OCI-LY1 (cell line): ENCODE data around the gene MIOX.
"Not testable (repeated sequence)": the region's sequence is repeated elsewhere in the genome, so short reads cannot be mapped to it uniquely, and the experiment has no call there.

Experiments
- H2AFZ ChIP-seq: fragments of 200-600 bp; sonication (generic), shearing (Covaris generic); 2 replicates; pipeline ENCODE4 v1.6.0; 2014; ENCODE audit warnings: antibody characterized with exemption, mild to moderate bottlenecking, low read length
- H3F3A ChIP-seq: fragments of 200-600 bp; sonication (generic), shearing (Covaris generic); 2 replicates; pipeline ENCODE4 v1.6.0; 2014; ENCODE audit warnings: mild to moderate bottlenecking, antibody characterized with exemption, low read length, moderate library complexity; ENCODE audit not compliant: insufficient read depth
- H3K27ac ChIP-seq: fragments of 200-600 bp; sonication (generic); 2 replicates; pipeline ENCODE4 v1.5.1; 2014; ENCODE audit warnings: low read length, mixed run types, mild to moderate bottlenecking, low read depth; ENCODE audit not compliant: poor library complexity, severe bottlenecking
- H3K27me3 ChIP-seq: fragments of 200-600 bp; sonication (generic); 2 replicates; pipeline ENCODE4 v1.6.0; 2014; ENCODE audit warnings: antibody characterized with exemption, mild to moderate bottlenecking, low read length, moderate library complexity; ENCODE audit not compliant: insufficient read depth
- H3K36me3 ChIP-seq: fragments of 200-600 bp; sonication (generic); 2 replicates; pipeline ENCODE4 v1.6.1; 2014; ENCODE audit warnings: mild to moderate bottlenecking, antibody characterized with exemption, low read length, moderate library complexity, mixed read lengths; ENCODE audit not compliant: insufficient read depth
- H3K4me1 ChIP-seq: fragments of 200-600 bp; sonication (generic); 2 replicates; pipeline ENCODE4 v1.5.1; 2014; ENCODE audit warnings: mild to moderate bottlenecking, low read length, moderate library complexity; ENCODE audit not compliant: insufficient read depth, severe bottlenecking
- H3K4me2 ChIP-seq: fragments of 200-600 bp; sonication (generic), shearing (Covaris generic); 2 replicates; pipeline ENCODE4 v1.6.1; 2014; ENCODE audit warnings: low read length
- H3K4me3 ChIP-seq: fragments of 200-600 bp; sonication (generic); 2 replicates; pipeline ENCODE4 v1.5.1; 2014; ENCODE audit warnings: low read length, low read depth, mild to moderate bottlenecking, mixed read lengths; ENCODE audit not compliant: poor library complexity, severe bottlenecking
- H3K79me2 ChIP-seq: fragments of 200-600 bp; shearing (Covaris generic); 2 replicates; pipeline ENCODE4 v1.6.1; 2016; ENCODE audit warnings: mixed run types, low read length, mixed read lengths; ENCODE audit not compliant: insufficient read depth
- H3K9ac ChIP-seq: fragments of 200-600 bp; sonication (generic), shearing (Covaris generic); 2 replicates; pipeline ENCODE4 v1.6.1; 2014; ENCODE audit warnings: mild to moderate bottlenecking, low read length, mixed read lengths
- H3K9me2 ChIP-seq: fragments of 200-600 bp; sonication (generic), shearing (Covaris generic); 2 replicates; pipeline ENCODE4 v1.6.1; 2014; ENCODE audit warnings: low read depth, mild to moderate bottlenecking, low read length, mixed read lengths
- H3K9me3 ChIP-seq: fragments of 200-600 bp; shearing (Covaris generic); 2 replicates; pipeline ENCODE4 v1.6.1; 2014; ENCODE audit warnings: low read length, mixed read lengths
- H4K20me1 ChIP-seq: fragments of 200-600 bp; sonication (generic), shearing (Covaris generic); 2 replicates; pipeline ENCODE4 v1.6.0; 2016; ENCODE audit warnings: mild to moderate bottlenecking, low read length; ENCODE audit not compliant: insufficient read depth
- EZH2 ChIP-seq: fragments of 200-600 bp; sonication (generic), shearing (Covaris generic); IDR thresholded peaks from 2 replicates; pipeline ENCODE4 v1.8.0; 2017; ENCODE audit warnings: borderline replicate concordance, mixed run types, mild to moderate bottlenecking, antibody characterized with exemption, low read length, moderate library complexity, mixed read lengths
- TF ChIP-seq, protein P1 (sequence below): fragments of 200-600 bp; sonication (generic), shearing (Covaris generic); IDR thresholded peaks from 2 replicates; pipeline ENCODE4 v1.5.1; 2017; ENCODE audit warnings: mild to moderate bottlenecking, antibody characterized with exemption, low read length, moderate library complexity, mixed read lengths

MIOX gene

DNA sequence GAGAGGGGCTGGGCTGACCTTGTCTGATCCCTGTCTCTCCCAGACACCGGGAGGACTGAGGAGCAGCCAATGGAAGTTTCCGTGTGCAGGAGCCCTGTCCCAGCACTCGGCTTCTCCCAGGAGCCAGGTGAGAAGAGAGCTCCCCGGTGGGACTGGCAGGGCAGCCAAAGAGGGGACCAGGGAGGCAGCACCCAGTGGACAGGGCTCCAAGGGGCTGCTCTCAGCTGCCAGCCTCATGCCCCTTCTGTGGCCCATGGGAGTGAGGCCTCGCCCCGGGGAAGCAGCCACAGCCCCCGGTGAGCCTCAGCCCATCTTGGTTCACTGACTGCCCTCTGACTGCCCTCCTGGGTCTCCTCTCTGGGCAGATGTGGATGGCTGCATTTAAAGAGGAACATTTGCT lies 31.9 kb downstream of the MIOX start:
- Histone ChIP-seq H3K36me3 (peaks cover 83% of the 10 kb centered on the region), H4K20me1 (no peaks in the 10 kb centered on the region)
- TF ChIP-seq EZH2 = no peak
- TF ChIP-seq, protein P1, sequence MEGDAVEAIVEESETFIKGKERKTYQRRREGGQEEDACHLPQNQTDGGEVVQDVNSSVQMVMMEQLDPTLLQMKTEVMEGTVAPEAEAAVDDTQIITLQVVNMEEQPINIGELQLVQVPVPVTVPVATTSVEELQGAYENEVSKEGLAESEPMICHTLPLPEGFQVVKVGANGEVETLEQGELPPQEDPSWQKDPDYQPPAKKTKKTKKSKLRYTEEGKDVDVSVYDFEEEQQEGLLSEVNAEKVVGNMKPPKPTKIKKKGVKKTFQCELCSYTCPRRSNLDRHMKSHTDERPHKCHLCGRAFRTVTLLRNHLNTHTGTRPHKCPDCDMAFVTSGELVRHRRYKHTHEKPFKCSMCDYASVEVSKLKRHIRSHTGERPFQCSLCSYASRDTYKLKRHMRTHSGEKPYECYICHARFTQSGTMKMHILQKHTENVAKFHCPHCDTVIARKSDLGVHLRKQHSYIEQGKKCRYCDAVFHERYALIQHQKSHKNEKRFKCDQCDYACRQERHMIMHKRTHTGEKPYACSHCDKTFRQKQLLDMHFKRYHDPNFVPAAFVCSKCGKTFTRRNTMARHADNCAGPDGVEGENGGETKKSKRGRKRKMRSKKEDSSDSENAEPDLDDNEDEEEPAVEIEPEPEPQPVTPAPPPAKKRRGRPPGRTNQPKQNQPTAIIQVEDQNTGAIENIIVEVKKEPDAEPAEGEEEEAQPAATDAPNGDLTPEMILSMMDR = no peak

DNA sequence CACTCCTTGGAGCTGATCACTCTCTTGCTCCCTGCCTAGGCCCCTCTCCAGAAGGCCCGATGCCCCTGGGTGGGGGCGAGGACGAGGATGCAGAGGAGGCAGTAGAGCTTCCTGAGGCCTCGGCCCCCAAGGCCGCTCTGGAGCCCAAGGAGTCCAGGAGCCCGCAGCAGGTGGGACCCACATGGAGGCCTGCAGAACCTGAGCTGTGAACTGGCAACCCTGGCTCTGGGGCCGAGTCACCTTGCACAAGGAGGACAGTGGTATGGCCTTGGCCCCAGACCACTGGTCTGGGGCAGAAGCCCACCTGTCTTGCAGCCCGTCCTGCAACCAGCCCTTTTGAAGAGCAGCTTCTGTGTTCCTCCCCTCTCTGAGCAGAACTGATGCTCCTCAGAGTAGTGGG lies 32.5 kb downstream of the MIOX start:
- no peaks in the 10 kb centered on the region for H3K9me3 ChIP-seq

More for the DNA sequence above, 31.9 kb downstream of the MIOX start:
- Histone ChIP-seq H3K79me2 (peaks cover 15% of the 10 kb centered on the region), H3K9ac (no peak overlapping the region), H3K4me2 (no peak overlapping the region), H3K4me3 (no peak overlapping the region), H3K27me3 (no peaks in the 10 kb centered on the region), H2AFZ (no peak overlapping the region), H3K27ac (no peak overlapping the region), H3K9me3 (no peaks in the 10 kb centered on the region), H3K9me2 (no peaks in the 10 kb centered on the region), H3K4me1 (peaks cover 4% of the 10 kb centered on the region), H3F3A (no peaks in the 10 kb centered on the region)

DNA sequence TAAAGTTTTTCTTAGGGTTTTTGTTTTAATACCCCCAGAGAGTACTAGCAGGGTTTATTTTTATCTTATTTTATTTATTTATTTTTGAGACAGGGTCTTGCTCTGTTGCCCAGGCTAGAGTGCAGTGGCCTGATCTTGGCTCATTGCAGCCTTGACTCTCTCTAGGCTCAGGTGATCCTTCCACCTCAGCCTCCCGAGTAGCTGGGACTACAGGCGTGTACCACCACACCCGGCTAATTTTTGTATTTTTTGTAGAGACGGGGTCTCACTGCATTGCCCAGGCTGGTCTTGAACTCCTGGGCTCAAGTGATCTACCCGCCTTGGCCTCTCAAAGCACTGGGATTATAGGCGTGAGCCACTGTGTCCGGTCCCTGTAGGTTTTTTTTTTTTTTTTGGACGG lies 33.5 kb downstream of the MIOX start:
- H4K20me1 ChIP-seq, H3K9me2 ChIP-seq, H3K9me3 ChIP-seq, H3K79me2 ChIP-seq, H3K4me3 ChIP-seq, H3K27me3 ChIP-seq, H3K27ac ChIP-seq, H3F3A ChIP-seq, H3K4me2 ChIP-seq, H2AFZ ChIP-seq, H3K9ac ChIP-seq: not testable (repeated sequence)
- Histone ChIP-seq H3K4me1 (peaks cover 18% of the 10 kb centered on the region), H3K36me3 (peaks cover 85% of the 10 kb centered on the region)

More for the DNA sequence above, 32.5 kb downstream of the MIOX start:
- Histone ChIP-seq H3K4me1 (peaks cover 9% of the 10 kb centered on the region), H3K36me3 (peaks cover 87% of the 10 kb centered on the region), H3K9ac (no peak overlapping the region), H3K4me2 (no peak overlapping the region), H4K20me1 (no peaks in the 10 kb centered on the region), H3K9me2 (no peaks in the 10 kb centered on the region), H3K27me3 (no peaks in the 10 kb centered on the region), H3K4me3 (no peak overlapping the region), H3F3A (no peaks in the 10 kb centered on the region), H3K27ac (no peak overlapping the region), H3K79me2 (peaks cover 10% of the 10 kb centered on the region), H2AFZ (no peak overlapping the region)
- TF ChIP-seq, protein P1 = no peak
- no peak for TF ChIP-seq EZH2

DNA sequence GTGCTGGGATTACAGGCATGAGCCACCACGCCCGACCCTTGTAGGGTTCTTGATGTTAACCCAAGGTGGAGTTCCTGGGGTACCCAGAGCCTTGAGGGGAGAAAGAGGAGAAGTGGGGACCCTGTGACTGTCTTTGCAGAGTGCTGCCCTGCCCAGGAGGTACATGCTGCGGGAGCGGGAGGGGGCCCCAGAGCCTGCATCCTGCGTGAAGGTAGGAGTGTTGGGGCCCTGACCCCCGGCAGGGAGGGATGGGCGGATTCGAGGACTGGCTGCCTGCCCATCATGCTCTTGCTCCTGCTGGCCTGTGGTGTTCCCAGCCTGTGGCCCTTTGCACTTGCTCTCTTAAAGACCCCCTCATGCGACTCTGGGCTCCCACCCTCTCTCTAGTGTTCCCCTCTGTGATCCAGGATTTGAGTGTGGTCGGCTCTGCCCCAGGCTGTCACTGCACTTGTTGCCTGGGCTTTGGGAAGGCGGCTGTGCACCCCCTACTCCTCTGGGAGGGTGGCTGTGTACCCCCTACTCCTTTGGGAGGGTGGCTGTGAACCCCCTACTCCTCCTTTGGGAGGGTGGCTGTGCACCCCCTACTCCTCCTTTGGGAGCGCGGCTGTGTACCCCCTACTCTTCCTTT lies 34.3 kb downstream of the MIOX start:
- Histone ChIP-seq H3K9ac (no peak overlapping the region), H3K79me2 (no peaks in the 10 kb centered on the region), H3K9me2 (no peaks in the 10 kb centered on the region), H3K9me3 (no peaks in the 10 kb centered on the region), H3K4me1 (peaks cover 18% of the 10 kb centered on the region), H3F3A (no peaks in the 10 kb centered on the region), H3K27ac (no peak overlapping the region), H2AFZ (no peak overlapping the region), H4K20me1 (no peaks in the 10 kb centered on the region), H3K36me3 (peaks cover 85% of the 10 kb centered on the region), H3K27me3 (no peaks in the 10 kb centered on the region), H3K4me3 (no peak overlapping the region), H3K4me2 (no peak overlapping the region)
- TF ChIP-seq, protein P1 = no peak
- TF ChIP-seq EZH2 = no peak
